Stimulated activated naive CD4-positive, alpha-beta T cell treated with Interleukin-2 at 50 U/mL for 16 hours (primary cell): ENCODE results near the gene CHCHD6.

Experiments used
- DNase-seq: peaks from one replicate; lab custom pipeline; 2025; lab: John Stamatoyannopoulos, UW

CHCHD6 gene

GRCh38 chr3:126826693-126827092 is 122.7 kb downstream of the CHCHD6 start:
- DNase-seq, result no peak

- no peak for DNase-seq
Measured at GRCh38 chr3:126827121-126827520, 123.1 kb downstream of the CHCHD6 start.

GRCh38 chr3:126828306-126828705 is 124.3 kb downstream of the CHCHD6 start:
- no peak for DNase-seq

GRCh38 chr3:126832933-126833332 is 128.9 kb downstream of the CHCHD6 start:
- no peak for DNase-seq

GRCh38 chr3:126834596-126835471 is 130.8 kb downstream of the CHCHD6 start:
- no peak for DNase-seq

- DNase-seq, result no peak
Measured at GRCh38 chr3:126835472-126836219, 131.6 kb downstream of the CHCHD6 start.

GRCh38 chr3:126836220-126836860 is 132.3 kb downstream of the CHCHD6 start:
- DNase-seq, result no peak

- DNase-seq, result no peak
Measured at GRCh38 chr3:126837773-126838172, 133.7 kb downstream of the CHCHD6 start.

- DNase-seq, result no peak
Measured at GRCh38 chr3:126845920-126846715, 142.1 kb downstream of the CHCHD6 start.

- no peak for DNase-seq
Measured at GRCh38 chr3:126847061-126847460, 143.0 kb downstream of the CHCHD6 start.

- no peak for DNase-seq
Measured at GRCh38 chr3:126848991-126849390, 145.0 kb downstream of the CHCHD6 start.

GRCh38 chr3:126849768-126850167 is 145.7 kb downstream of the CHCHD6 start:
- DNase-seq, result no peak

GRCh38 chr3:126850370-126851085 is 146.5 kb downstream of the CHCHD6 start:
- no peak for DNase-seq

- DNase-seq, result no peak
Measured at GRCh38 chr3:126851382-126851781, 147.3 kb downstream of the CHCHD6 start.

- DNase-seq, result no peak
Measured at GRCh38 chr3:126851934-126852333, 147.9 kb downstream of the CHCHD6 start.

GRCh38 chr3:126852511-126852910 is 148.5 kb downstream of the CHCHD6 start:
- no peak for DNase-seq

- DNase-seq, result no peak
Measured at GRCh38 chr3:126854666-126855065, 150.6 kb downstream of the CHCHD6 start.

GRCh38 chr3:126855374-126855773 is 151.3 kb downstream of the CHCHD6 start:
- DNase-seq, result no peak

GRCh38 chr3:126857928-126858327 is 153.9 kb downstream of the CHCHD6 start:
- DNase-seq, result no peak

GRCh38 chr3:126858401-126858800 is 154.4 kb downstream of the CHCHD6 start:
- DNase-seq, result no peak

- no peak for DNase-seq
Measured at GRCh38 chr3:126858887-126859286, 154.8 kb downstream of the CHCHD6 start.
